Measurements from ENCODE around the gene SARNP.

Gene SARNP

DNA sequence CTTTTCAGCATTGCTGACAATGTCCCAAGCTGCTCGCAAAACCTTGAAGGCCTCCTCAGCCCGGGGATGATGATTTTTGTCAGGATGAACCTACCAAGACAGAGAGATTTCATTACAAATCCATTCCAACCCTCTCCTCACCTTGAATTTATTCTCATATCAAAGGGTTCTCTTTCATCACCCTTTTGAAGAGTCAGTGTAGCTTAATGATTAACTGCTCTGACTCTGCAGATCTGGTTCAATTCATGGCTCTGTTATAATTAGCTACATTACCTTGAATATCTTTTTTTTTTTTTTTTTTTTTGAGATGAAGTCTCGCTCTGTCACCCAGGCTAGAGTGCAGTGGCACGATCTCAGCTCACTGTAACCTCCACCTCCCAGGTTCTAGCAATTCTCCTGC lies 5.9 kb upstream of the SARNP start:
- TF ChIP-seq CTCF (IDR thresholded peaks at IDR 0.05; ENCODE audit: extremely low read depth, missing control alignments): no peak
- no peak for DNase-seq (ENCODE audit: low spot score)

- DNase-seq (ENCODE audit: low spot score): no peak
These were observed 4.7 kb upstream of the SARNP start for GRCh38 chr12:55822228-55822627.

GRCh38 chr12:55820679-55821078 lies 3.2 kb upstream of the SARNP start:
- no peak for TF ChIP-seq CTCF (IDR thresholded peaks at IDR 0.05; ENCODE audit: extremely low read depth, missing control alignments)
- DNase-seq (ENCODE audit: low spot score): no peak

More at GRCh38 chr12:55822228-55822627, 4.7 kb upstream of the SARNP start:
- TF ChIP-seq CTCF (IDR thresholded peaks at IDR 0.05; ENCODE audit: extremely low read depth, missing control alignments): no peak

DNA sequence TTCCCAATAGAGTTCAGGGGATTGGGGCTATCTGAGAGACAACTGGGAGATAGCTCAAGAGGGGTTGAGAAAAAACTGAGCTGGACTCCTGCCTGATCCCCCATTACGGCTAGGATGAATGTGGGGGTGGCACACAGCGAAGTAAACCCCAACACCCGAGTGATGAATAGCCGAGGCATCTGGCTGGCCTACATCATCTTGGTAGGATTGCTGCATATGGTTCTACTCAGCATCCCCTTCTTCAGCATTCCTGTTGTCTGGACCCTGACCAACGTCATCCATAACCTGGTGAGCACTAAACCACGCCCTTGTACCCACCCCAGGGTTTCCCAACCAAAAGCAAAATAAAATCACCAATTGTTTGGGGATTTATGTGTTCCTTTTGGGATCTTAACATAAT lies 1.4 kb upstream of the SARNP start:
- TF ChIP-seq CTCF (IDR thresholded peaks at IDR 0.05; ENCODE audit: extremely low read depth, missing control alignments): no peak
- DNase-seq (ENCODE audit: low spot score): no peak

DNA sequence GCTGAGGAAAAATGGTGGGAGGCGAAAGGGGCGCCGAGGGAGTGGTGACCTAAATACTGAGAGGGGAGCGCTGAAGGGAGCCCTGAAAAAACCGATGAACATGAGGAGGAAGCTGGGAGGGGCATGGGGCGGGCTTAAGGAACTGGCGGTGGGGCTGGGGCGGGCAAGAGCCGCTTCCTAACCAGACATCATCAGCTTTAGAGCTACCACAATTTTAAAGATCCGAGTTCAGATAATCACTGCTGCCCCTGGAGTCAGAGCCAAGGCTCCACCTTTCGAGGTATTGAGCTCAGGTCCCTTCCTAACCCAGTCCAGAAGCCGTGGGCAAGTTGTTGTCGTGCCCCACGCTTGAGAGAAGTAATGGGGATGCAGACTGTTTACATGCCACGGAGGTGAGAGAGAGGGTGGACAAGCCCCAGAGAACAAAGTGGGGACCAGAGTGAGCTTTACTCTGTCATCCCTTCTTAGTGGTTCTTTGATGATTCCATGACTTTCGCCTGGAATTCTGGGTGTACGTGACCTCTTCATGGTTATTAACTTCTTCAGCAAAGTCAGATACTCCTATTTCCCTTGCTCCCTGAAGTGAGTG lies 710 bp upstream of the SARNP start:
- TF ChIP-seq CTCF (IDR thresholded peaks at IDR 0.05; ENCODE audit: extremely low read depth, missing control alignments): no peak
- peak; percentile 66 for DNase-seq (ENCODE audit: low spot score)

- TF ChIP-seq CTCF (IDR thresholded peaks at IDR 0.05; ENCODE audit: extremely low read depth, missing control alignments): no peak
- DNase-seq (ENCODE audit: low spot score): no peak
These were observed 611 bp downstream of the SARNP start for GRCh38 chr12:55816881-55817344.

DNA sequence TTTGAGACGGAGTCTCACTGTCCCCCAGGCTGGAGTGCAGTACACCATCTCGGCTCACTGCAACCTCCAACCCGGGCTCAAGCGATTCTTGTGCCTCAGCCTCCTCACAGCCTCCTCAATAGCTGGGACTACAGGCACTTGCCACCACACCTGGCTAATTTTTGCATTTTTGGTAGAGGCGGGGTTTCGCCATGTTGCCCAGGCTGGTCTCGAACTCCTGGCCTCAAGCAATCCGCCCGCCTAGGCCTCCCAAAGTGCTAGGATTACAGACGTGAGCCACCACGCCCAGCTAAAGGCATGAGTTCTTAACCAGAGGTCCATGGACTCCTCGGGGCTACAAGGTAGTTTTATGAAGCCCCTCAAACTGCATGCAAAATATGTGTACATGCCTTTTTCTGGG lies 2.1 kb downstream of the SARNP start:
- no peak for DNase-seq (ENCODE audit: low spot score)
- no peak for TF ChIP-seq CTCF (IDR thresholded peaks at IDR 0.05; ENCODE audit: extremely low read depth, missing control alignments)
